CD4-positive, alpha-beta T cell treated with Interleukin-2 at 100 ng/mL for 4 hours (primary cell): Measurements from ENCODE around the gene UTS2R.

Experiments used
- DNase-seq: peaks from one replicate; pipeline ENCODE4 v3.0.0-alpha.2; 2020; ENCODE audit warnings: low spot score

The UTS2R gene

DNA sequence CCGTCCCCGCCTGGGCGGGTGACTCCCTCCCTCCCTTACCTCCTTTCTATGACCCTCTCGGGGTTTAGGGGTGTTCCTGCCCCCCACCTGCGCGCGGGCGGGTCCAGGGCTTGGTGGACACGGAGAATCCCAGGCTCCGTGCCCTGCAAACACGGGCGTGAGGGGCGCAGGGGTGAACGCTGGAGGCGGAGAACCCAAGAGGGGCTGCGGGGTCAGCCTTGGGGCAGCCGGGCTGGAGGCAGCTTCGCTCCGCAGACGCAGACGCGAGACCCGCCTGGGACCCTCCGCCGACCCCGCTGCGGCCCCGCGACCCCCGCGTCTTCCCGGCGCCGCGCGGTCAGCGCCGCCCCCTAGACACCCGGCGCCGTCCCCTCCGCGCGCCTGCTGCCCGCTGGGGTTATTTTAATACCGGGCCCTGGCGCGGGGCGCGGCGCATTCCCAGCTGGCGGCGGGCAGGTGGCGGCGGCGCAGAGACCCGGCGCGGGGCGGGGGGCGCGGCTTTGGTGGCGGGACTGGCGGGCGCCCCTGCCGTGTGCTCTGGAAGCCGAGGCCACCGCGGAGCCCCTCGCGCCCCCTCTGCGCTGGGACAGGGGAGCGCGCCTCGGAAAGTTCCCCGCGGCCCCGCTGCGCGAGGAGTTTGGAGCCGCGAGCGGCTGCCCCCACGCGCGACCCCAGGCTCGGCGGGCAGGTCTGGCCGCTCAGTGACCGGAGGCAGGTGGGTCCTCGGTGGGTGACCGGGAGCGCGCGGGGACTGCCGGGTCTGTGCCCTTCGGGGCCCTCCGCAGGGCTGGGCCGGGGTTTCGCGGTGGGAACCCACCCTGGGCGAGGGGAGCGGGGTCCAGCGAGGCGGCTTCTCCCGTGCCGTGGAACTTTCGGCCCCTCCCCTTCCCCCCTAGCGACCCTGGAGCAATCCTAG lies at the start of gene UTS2R:
Gene UTS2R (plus strand): TSS at position 433 of the 916 bp plus-strand sequence. CDS start 2,560 bp downstream, outside the sequence.
- DNase-seq, result no peak

DNA sequence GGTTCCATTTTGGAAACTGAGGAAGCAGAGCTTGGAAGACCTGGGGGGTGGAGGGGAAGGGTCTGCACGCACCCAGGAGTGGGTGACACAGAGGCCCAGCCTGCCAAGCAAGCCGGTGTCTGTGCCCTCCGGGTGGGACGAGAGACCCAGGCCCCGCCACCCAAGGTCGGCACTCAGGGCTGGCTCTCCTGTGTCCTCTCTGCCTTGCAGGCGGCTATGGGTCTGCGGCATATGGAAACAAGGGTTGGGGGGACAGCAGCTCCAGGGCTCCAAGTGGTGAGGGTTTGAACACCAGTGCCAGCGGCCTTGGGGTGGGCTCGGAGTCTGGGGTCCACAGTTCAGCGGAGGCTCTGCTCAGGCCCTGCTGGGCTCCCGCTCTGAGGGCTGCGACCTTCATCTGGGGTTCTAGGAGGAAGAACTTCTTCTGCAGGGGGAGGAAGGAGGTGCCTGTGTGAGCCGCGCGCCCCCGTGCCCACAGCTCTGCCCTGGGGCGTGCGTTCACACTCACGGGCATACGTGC lies 49.6 kb upstream of the UTS2R start:
- no peak for DNase-seq

DNA sequence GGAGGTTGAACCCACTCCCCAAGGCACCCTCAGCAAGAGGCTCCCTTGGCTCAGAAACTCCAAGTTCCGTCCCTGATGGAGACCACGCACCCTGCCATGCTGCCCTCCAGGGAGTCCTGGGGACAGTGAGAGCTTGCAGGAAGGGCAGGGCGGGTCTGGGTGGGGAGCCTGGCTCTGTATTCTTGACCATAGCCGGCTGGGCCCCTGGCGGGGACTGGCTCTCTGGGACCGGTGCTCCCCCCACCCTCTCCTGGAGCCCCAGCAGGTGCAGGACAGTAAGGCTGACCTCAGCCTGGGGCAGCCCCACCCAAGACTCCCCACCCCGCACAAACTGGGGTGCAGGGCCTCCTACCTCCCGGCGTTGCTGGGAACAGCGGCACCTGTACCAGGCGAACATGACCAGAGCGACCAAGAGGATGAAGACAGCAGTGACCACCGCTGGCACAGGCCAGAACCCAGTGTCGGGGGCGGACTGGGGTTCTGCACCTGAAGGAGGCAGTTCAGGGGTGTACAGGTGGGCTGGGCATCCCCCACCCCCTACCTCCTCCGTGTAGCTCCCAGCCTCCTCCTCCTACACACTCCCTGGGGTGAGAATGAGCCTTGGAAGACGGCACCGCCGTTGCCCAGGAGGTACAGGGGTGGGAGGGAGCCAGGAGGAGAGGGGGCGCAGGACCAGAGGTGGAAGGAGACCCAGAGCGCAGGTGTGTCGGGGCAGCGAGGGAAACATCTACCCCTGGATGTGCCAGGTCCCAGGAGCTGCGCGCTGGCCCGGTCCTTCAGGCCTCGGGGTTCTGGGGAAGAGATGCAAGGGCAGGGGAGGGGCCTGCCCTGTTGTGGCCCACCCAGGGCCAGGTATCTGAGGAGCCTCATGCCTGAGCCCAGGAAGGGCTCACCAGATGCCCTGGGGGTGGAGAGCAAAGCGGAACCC lies 48.8 kb upstream of the UTS2R start:
- no peak for DNase-seq

DNA sequence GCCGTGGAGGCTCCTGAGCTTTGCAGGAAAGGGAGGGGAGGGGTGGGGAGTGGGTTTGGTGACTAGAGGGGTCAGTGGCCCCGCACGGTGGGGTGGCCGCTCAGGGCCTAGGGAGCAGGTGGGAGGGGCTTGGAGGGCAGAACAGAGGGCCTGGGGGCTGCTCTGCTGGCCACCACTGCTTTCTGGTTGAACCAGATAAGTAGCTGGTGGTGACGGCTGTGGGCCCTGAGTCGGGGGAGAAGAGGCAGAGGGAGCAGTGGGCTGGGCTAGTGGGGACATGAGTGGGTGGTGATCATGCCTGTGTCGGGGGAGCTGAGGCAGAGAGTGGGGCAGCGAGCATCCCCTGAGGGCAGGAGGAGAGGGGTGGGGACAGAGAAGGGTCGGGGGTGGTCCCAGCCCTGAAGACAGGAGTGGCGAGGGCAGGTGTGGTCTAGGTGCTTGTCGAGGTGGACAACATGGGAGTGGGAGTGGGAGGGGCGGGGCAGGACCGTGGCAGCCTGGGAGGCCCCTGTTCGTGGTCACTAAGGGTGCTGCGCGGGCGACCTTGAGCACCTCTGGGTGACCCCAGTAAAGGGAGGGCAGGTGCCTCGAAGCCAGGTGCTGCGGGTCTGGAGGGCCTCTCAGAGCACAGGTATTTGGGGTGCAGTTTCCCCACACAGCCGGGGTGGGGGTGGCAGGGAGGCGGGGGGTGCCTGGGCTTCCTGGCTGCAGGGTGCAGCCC lies 47.9 kb upstream of the UTS2R start:
- DNase-seq, result no peak

DNA sequence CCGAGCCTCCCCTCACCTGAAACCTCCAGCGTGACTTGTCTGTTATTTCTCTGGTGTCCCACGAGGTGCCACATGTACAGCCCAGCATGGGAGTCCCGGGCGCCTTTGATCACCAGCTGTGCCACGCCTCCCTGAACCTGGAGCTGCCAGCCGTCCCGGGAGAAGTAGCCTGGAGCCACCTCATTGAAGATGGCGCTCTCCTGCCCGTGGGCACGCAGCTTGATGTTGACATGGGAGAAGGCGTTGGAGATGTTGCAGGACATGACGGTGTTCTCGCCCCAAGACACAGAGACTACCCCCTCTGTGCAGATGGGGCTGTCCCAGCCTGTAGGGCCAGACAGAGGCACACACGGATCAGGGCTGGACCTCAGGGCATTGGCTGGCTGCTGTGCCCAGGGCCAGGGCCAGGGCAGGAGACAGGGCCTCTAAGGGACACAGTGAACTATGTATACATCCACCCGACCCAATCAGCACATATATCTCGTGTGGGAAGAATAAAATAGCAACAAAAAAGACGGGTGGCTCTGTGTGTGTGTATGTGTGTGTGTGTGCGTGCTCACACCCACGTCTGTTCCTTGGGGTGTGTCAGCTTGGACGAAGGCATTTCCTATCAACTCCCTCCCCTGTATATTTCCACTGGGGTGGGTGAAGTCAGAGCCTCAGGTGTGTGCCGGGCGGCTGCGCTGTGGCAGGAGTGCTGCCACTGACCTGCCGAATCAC lies 46.8 kb upstream of the UTS2R start:
- no peak for DNase-seq

DNA sequence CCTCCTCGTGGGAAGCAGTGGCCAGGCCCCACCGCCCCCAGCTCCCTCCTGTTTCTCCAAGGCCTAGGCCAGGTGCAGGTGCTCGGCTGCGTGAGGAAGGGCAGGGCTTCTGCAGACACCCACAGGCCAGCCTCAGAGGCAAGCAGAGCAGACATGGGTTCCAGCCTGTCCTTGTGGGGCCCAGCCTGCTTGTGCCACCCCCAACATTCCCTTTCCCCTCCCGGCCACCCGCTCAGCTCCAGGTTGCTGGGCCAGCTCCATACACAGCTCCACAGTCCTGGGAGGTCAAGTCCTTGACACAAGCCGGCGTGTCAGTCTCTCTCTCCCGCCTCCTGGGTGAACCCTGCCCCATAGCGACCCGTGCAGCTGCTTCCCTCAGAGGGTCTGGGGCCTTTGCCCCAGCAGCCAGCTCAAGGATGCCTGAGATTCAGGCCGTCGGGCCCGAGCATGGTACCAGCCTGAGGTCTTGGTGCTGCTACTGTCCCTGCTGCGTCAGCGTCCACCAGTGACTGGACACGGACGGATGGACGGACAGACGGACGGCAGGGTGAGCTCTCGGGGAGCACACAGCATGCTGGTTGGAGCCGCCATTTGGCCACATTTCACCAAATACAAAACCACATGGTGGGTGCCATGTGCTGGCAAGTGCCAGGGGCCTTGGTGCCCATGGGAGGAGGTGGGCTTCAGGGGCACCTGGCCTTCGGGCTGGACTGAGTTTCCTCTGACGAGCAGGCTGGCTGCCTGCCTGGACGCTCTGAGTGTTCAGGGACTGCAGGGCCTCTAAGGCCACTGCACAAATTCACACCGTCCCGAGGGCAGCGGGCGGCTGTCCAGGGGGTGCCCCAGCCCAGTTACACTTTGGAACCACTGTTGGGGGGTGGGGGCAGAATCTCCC lies 46.0 kb upstream of the UTS2R start:
- DNase-seq, result no peak

DNA sequence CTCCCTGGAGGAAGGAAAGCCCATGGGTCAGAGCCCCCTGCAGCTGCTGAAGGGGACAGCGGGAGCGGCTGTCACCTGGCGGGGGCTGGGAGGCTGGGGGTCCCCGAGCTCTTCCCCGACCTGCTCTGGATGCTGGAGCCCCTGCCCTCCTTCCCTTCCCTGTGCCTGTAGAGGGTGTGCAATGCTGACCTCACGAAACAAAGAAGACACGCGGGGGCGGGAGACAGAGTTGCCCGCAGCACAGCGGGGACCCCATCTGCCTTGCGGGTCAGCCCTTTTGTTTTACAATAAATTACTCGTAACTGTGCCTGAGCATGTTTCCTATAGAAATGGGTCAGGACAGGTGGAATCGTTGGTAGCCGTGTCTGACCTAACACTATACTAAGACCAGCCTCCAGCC lies 44.3 kb upstream of the UTS2R start:
- no peak for DNase-seq

DNA sequence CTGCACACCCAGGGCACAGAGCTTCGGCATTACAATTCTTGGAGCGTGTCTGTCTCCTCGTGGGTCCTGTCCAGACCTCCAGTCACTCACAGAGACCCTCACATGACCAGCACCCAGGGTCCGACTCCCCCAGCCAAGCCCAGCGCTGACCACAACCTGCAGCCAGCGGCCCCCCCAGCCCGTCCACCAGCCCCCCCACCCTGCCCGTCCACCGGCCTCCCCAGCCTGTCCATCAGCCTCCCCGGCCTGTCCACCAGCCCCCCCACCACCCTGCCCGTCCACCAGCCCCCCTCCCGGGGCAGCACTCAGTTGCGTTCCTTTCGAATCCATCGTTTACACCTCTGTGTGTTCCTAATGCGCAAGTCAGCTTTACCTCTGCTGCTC lies 43.8 kb upstream of the UTS2R start:
- no peak for DNase-seq

DNA sequence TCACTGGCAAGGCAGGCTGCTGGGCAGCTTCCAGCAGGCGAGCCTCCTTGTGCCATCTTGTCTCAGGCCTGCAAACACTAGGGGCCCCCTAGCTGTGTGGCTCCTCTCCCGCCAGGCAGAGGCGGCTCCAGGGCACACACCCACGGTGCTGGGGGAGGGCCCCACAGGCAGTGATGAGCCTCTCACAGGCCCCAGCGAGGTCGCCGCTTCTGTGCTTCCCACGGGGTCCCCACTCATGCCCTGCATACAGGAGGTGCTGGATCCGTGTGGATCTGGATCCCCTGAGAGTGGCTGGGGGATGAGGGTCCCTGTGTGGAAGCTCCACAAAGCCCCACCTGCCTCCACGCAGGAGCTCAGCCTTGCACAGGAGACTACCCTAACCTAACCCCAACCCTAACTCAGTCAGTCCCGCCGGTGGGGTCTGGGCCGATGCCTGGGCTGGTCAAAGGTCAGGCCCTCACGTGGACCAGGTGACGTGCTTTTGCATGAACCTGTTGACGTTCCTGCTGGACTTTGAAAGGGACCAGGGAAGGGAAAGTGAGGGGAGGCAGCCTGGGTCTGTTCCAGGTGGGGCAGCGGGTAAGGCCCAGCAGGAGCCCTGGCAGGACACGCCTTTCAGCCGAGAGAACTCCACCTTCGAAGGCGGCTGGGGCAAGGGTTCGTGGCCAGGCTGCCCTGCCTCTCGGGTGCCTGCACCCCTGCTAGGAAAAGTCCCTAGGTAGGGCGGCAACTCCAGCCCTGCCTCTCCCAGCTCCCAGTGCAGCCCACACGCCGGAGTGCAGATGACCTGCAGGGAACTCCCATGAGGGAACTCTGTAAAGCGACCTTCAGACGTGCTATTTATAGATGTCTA lies 43.2 kb upstream of the UTS2R start:
- no peak for DNase-seq

DNA sequence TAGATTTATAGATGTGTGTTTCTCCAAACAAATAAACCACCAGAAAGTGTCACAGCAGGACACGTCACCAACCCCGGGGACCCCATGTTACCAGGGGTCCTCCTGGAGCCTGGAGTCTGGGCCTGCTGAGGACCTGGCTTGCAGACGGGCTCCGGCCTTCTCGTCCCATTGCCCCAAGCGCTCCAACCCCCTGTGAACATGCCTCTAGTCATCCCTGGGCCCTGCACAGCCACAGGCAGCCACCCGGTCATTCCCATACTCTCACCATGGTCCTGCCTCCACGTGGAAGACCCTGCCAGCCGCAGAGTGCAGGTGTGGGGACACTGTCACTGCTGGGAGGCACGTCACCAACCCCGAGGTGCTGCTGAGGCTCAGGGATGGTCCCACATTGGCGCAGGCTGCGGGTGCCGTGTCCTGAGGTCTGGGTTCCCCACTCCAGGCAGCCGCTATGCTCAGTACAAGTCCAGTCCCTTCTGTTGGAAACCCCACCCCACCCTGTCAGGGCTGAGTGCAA lies 42.5 kb upstream of the UTS2R start:
- DNase-seq, result no peak

DNA sequence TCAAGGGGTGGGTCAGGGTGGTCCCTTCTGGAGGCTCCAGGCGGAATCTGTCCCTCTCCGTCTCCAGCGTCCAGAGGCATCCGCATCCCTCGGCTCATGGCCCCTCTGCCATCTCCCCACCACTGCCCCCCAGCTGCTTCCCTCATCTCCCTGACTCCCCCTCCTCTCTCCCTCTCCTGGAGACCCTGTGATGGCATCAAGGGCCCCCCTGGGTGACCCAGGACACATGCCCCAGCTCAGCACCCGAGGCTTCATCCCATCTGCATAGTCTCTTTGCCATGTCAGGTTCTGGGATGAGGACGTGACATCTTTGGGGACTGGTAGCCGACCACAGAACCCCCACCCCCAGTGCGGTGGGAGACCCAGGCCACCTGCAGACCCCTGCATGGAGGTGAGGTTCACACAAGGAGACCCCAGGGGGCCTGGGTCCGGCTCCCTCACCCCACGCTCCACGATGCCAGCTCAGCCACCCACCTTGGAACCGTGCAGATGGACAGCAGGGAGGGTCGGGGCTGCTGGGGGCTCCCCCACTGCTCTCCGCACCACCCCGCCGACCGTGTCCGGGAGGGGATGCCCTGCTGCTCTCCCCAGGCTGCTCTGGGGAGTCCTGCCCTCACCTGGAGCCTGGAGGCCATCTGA lies 41.8 kb upstream of the UTS2R start:
- DNase-seq, result no peak

DNA sequence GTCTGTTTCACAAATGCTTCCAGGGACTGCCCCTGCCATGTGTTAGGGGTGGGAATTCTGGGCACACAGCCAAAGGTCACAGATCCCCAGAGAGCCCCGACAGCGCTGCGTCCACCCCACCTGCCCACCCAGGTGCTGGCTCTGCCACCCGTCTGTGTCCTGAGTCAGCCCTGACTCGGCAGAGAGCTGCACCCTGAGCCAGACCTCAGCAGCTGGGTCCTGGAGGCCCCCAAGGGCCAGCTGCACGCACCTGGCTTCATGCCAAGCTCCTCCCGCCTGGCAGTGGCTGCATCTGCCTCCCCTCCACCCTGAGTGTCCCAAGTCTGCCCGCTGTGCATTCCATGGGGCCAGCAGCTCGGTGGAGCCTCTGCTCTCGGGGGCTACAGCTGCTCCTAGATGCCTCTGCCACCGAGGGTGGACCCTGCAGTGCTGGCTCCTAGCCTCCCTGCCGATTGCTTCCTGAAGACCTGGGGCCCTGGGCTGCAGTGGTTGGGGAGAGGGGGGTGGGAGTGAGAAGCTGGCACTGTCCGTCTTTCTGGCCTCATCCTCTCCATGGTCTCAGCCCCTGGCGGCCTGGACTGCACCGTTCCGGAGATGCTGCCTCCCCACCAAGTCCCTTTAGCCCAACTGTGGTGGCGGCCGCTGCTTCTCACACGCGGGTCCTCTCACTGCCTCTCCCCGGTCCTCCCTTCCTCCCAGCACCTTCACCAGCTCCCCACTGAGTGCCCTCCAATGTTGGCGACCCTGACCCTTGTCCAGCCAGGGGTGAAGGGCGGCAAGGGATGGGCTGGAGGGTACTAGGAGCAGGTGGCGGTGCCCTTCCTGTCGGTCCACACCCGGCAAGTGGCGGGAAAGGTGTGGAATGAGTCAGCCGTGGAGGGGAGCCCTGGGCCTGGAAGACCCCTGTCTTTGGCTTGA lies 41.0 kb upstream of the UTS2R start:
- DNase-seq, result no peak

DNA sequence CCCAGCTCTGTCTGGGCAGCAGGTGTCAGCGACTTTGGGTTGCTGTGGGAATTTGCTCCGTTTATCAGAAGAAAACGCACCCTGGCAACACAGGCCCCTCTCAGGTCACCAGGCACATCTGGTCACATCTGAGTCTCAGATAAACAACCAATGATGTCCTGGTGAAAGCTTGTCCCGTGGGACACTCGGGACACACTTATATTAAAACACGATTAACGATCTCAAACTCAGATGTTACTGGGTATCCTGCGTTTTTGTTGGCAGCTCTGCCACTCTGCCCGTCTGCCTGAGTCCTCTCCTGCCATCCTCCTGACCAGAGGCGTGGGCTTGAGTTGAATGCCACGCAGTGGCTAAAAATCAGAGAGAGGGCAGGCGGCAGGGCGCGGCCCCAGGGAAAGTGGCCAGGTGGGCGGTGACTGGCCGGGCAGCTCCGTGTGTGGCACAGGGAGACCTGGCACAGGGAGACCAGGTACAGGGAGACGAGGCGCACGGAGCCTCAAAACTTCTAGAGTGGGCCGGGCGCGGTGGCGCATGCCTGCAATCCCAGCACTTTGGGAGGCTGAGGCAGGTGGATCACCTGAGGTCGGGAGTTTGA lies 40.1 kb upstream of the UTS2R start:
- no peak for DNase-seq

DNA sequence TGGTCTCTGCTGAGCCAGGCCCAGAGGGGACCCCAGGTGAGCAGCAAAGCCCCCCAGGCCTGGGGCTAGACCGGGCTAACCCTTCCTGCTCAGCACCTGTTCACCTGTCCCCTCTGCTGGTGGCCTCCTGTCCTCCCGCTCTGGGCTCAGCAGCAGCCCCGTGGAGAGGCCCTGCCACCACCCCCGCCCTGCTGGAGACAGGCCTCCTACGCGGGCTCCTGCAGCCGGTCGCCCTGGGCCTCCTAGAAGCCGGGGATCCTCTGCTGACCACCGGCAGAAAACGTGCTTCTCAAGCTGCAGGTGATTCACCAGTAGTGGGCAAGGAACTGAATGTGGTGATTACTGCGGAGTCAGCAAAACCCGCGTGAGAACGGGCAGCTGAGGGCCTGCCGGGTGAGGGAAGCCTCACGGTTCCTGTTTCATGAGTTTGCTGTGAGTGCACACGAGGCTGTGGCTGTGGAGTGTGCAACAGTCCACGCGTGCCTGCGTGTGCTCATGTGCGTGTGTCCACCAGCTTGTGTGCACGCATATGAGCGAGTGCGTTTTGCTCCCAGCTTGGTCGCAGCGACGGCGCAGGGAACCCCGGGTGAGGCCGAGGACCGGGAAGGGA lies 38.8 kb upstream of the UTS2R start:
- DNase-seq, result peak; percentile 37

DNA sequence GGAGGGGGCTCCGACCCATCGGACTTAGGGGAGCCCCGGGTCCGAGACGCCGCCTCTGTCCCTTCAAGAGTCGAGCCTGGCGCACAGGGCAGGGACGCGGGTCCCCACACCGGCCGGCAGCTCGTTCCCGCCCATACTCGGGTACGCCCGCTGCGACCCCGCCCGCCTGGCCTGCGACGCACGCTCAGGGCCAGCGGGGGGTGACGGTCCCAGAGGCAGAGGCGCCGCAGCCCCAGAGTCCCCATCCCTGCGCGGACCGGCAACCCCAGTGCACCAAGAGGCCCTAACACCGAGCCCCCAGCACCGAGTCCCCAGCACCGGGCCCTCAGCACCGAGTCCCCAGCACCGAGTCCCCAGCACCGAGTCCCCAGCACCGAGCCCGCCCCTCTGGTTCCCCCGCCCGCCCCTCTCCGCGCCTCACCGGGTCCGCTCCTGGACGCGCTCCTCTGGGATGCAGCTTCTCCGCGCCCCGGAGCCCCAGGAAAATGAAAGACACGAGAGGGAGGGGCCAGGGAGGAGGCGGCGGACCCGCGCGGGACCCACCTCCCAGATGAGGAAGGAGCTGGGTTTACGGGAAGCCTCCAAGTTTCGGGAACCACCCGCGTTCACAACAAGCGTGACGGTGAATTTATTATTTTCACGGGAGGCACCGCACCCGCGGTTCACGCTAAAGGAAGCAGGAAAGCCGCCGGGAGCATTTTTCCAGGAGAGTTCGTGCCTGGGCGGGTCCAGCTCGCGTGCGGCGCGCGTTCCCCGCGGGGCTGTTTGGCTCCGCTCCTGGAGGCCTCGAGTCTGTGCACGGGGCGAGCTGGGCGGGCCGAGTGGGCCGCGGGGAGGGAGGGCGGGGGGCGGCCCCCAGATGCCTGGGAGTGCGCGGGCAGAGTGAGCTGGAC lies 38.0 kb upstream of the UTS2R start, which contains the start of gene SECTM1:
Gene SECTM1 (minus strand): TSS at position 488 of the 893 bp plus-strand sequence. CDS start 6,526 bp downstream, outside the sequence.
- no peak for DNase-seq
